LNCAP (cell line): ENCODE data around the gene MARK2.

Source experiments
- CTCF ChIP-seq: fragments of 450-650 bp; IDR thresholded peaks from 2 replicates; pipeline ENCODE4 v1.5.1; 2017; ENCODE audit warnings: mild to moderate bottlenecking

Gene MARK2

DNA sequence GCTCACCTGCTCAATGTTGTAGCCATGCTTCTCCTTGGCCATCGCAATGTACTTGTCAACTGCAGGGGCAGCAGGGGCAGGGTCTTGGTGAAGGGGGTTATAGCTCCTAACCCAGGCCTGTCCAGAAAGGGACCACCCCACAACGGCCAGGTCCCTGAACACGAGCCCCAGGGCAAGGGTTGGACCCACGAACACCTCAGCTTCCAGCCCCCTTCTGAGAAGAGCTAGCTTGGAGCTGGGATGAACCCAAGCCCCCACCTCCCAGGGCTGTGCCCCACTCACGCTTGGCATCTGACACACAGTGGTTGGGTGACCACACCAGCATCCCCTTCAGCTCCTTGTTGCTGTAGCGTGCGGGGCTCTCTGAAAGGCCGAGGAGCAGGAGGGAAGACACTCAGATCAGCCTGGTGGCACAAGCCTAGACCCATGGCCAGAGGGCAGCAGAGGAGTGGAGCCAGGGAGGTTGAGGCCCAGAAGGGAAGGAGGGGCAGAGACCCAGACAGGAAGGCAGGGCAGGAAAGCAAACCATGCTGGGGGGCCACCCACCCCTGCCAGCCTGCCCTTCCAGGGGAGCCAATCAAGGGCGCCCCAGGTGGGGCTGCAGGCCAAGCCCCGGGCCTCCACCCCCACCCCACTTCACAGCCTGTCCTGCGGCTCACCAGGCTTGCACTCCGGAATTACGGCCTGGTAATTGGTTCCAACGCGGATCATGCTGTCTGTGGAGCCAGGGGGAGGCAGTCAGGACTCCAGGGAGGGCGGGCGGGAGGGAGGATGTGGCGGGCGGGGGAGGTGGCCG is 76.2 kb downstream of the MARK2 start:
- TF ChIP-seq CTCF = no peak

DNA sequence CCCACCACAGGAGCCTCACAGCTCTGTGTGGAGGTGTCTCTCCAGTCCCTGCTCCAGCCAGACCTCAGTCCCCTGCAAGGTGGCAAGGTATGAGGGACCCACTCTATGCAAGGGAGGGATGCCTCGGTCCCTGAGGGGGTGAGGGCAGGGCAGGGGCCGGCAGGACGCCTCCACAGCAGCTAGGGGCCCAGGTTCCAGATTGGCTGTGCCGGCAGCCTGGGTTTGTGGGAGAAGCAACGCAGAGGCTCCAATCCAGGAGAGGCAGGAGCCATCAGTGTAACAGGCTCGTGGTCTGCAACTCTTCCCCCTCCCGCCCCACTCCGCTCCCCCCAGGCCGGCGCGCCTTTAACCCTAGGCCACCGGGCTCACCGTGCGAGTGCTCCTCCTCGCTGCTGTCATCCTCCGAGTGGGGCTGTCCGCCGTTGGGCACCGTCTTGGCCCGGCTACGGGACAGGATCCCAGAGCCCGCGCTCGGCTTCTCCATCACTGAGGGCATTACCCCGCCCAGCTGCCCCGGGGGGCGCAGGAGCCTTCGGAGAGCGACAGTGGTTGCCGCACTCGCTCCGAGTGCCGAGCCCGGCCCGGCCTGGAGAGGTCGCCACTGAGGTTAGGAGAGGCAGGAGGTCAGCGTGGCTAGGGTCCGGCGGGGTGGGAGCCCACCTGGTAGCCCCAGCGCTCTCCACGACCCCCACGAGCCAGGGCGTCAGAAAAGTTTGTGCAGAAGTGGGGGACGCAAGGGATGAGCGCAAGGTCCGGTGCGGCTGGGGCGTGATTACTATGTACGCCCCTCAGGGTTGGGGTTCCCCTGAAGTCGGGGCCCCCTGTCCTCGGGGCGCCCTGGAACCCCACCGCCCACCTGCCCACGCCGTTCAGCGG is 77.3 kb downstream of the MARK2 start:
- TF ChIP-seq CTCF = peak; percentile 52

- TF ChIP-seq CTCF = no peak
Measured at GRCh38 chr11:63916837-63917691, 78.2 kb downstream of the MARK2 start, which contains the start of gene RCOR2. Gene RCOR2, minus strand, starts transcription at chr11:63917164. Its CDS starts 708 bp downstream, at chr11:63916456.

GRCh38 chr11:63917692-63918506 is 79.0 kb downstream of the MARK2 start:
- TF ChIP-seq CTCF = no peak

DNA sequence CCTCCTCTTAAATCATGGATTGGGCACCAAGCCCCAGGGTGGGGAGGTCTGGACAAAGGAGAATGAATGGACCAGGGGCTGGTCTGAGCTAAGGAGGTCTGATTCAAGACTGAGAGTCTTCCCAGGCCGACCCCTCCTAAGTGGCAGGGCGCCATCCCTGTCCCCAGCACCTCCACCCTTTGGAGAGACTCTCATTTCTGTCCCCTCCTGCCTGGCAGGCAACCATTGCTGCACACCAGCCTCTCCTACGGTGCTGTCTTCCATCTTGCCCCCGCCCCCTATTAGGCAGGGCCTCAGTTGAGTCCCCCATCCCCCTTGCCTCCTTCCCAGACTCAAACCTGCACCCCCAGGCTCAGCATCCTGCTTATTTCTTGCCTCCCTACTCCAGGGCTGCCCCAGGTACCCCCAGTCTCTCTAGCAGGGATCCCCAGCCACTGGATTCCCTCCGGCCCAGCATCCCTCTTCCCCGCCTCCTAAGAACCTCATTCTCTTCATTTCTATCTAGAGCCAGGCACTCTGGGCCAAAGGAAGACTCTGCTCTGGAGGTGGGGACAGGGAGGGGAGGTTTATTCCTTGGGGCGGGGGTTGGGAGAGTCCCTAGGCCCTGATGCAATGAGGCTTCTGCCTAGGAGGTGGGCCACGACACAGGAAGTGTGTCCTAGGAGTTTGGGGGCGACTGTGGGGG is 79.7 kb downstream of the MARK2 start:
- TF ChIP-seq CTCF = no peak

GRCh38 chr11:63919267-63920125 is 80.6 kb downstream of the MARK2 start:
- no peak for TF ChIP-seq CTCF
